T-helper 22 cell (primary cell): Measurements from ENCODE around the gene CDK14.
"Not testable (repeated sequence)": the region's sequence is repeated elsewhere in the genome, so short reads cannot be mapped to it uniquely, and the experiment has no call there.

Source experiments
- DNase-seq: peaks from one replicate; pipeline ENCODE4 v3.0.0-alpha.2; 2020; ENCODE audit warnings: low read depth

The CDK14 gene

DNA sequence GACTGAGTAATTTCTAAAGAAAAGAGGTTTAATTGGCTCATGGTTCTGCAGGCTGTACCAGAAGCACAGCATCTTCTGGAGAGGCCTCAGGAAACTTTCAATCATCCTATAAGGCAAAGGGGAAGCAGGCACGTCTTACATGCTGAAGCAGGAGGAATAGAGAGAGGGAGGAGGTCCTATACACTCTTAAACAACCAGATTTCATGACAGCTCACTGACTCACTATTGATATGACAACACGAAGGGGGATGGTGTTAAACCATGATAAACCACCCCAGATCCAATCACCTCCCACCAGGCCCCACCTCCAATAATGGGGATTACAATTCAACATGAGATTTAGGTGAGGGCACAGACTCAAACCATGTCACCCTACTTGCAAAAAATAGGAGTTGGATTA, 201.5 kb downstream of the CDK14 start:
- no peak for DNase-seq

DNA sequence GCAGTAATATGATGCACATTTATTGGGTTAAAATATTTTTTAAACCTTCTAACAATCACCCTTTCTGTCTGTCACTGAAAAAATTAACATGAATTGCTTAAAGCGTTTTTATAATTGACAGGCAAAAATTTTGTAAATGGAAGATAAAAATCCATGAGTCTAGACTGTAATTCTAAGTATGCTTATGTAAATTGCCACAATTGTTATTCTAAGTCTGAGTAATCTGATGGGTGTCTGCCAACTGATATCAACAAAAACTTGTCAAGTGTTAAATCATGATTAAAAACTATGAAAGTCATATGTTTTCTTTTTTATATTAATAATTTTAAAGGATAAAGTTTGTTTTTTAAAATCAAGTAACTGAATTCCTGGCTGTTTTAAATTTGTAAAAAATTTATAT, 208.2 kb downstream of the CDK14 start:
- no peak for DNase-seq

GRCh38 chr7:90815552-90815951, 219.4 kb downstream of the CDK14 start:
- DNase-seq, result not testable (repeated sequence)

GRCh38 chr7:90816511-90817142, 220.5 kb downstream of the CDK14 start:
- DNase-seq, result no peak

GRCh38 chr7:90817151-90817550, 221.0 kb downstream of the CDK14 start:
- DNase-seq, result no peak

- no peak for DNase-seq
Observed at GRCh38 chr7:90817846-90818245, 221.7 kb downstream of the CDK14 start.

DNA sequence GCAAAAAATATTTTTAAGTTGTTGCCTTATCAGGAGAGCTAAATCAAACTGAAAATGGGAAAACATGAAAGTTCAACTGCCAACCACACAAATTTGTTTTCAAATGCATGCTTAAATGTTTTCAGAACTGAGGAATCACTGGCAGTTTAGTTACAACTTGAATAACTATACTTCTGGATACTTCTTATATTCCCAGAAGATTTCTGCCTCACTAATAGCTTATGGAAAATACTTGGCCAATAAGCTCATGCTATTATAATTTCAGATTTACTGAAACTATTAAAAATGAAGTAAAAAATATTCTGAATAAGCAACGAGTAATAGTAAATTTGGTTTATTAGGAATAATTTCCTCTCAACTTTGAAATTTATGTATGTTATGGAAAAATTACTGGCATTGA, 222.2 kb downstream of the CDK14 start:
- no peak for DNase-seq

- no peak for DNase-seq
Observed at GRCh38 chr7:90821961-90822620, 226.0 kb downstream of the CDK14 start.

GRCh38 chr7:90824386-90825307, 228.5 kb downstream of the CDK14 start:
- DNase-seq, result no peak

DNA sequence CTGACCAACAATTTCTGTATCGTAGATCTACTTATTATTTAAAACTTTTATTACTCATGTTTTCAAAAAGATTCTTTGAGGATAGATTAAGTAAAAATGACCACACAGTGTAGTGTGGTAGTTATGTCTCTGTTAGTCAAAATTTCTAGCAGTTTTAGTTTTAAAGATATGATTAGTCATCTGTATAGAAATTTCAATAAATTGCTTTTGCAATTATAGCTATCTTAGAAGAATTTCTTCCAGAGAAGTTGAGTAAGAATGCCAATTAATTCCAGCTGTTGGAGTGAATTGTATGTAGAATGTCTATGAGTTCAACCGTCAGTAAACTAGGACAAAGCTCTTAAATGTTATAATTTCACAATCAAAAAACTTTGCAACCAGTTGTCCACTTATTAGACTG, 229.7 kb downstream of the CDK14 start:
- DNase-seq, result no peak

DNA sequence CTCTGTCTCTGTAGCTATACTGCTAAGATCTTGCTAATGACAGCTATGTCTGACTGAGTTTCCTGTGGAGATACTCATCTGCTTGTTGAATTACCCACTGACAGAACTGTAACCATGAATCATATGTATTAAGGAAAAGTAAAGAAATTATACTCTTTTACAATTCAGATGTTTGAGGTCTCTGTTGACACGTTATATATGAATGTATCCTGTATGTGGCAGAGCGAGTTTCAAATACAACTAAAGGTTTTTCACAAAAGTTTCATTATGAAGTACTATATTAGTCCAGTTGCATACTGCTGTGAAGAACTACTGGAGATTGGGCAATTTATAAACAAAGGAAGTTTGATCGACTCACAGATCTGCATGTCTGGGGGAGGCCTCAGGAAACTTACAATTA, 232.5 kb downstream of the CDK14 start:
- no peak for DNase-seq

GRCh38 chr7:90830308-90830707, 234.2 kb downstream of the CDK14 start:
- DNase-seq, result no peak

DNA sequence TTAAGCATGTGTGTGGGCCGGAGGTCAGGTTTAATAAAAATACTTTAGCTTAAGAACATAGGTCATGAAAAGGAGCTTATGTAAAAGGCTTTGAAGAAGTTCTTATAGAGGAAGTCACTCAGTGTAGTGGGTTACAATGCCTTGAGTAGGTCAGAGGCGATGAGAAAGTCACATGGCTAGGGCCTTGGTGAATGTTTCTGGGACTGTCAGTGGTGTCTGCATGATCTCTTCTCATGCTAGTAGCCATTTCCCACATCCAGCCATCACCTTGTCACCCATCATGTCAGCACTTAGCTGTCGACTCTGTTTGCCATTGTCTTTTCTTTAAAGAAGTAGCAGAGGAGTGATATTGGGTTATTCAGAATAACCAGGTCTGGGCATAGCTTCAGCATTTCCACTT, 236.6 kb downstream of the CDK14 start:
- DNase-seq, result no peak

GRCh38 chr7:90833443-90833842, 237.3 kb downstream of the CDK14 start:
- DNase-seq, result no peak

DNA sequence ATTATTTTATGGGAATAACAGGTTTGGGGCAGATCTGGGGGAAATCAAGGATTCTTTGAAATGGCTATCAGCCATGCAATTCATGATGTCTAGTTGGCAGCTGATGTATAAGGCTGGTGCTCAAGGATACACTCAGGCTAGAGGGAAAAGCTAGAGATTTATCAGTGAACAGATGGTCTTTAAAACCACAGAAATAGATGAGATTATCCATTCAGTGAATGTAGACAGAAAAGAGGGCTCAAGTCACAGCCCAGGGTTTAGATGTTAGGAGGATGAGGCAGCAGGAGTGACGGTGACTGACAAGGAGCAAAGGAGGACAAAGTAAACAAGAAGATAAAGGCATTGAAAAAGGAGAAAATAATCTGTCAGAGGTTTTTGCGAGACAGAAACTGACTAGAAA, 238.7 kb downstream of the CDK14 start:
- DNase-seq, result no peak

GRCh38 chr7:90835861-90836260, 239.7 kb downstream of the CDK14 start:
- DNase-seq, result no peak

DNA sequence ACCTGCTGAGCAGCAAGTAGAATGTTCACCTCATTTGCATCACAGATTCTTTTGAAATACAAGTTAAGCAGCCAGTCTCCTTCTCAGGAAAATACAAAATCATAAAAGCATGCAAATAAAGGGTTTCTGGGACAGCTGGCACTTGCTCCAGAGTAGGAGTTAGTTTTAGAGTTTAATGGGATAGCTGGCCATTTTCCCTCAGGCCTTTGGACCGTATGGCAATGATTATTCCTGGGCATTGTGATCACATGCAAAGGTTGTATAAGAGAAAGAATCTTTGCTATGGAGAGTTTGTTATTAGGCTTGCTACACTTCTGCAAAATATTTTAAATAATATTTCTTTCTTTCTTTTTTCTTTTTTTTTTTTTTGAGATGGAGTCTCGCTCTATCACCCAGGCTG, 240.8 kb downstream of the CDK14 start:
- no peak for DNase-seq

DNA sequence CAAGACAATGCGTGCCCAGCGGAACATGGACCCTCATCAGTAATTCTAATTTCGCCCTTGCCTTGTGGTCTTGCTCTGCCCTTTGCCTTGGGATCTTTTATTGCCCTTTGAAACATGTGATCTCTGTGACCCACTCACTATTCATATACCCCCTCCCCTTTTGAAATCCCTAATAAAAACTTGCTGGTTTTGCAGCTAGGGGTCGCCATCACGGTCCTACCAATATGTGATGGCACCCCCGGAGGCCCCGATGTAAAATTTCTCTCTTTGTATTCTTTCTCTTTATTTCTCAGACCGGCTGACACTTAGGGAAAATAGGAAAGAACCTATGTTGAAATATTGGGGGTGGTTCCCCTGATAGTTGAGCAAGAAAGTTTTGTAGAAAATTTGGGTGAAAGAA, 242.7 kb downstream of the CDK14 start:
- DNase-seq, result no peak

DNA sequence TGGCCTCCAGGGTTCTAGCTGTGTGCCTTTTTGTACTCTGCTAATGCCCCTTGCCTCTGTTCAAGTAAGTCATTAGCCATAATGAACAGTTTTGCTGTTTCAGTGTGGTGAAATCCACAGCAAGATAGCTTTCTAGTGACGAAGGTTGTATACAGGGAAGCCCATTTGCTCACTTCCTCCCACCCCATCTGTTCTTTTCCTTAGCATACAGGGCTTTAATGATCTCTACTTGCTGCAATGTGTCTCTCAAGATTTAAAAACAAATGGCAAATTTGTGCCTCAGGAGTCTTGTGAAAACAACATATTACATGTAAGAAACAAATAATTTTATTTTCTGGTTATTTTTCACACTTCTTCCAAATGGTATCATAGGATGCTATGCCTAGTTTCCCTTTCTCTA, 243.2 kb downstream of the CDK14 start:
- no peak for DNase-seq

DNA sequence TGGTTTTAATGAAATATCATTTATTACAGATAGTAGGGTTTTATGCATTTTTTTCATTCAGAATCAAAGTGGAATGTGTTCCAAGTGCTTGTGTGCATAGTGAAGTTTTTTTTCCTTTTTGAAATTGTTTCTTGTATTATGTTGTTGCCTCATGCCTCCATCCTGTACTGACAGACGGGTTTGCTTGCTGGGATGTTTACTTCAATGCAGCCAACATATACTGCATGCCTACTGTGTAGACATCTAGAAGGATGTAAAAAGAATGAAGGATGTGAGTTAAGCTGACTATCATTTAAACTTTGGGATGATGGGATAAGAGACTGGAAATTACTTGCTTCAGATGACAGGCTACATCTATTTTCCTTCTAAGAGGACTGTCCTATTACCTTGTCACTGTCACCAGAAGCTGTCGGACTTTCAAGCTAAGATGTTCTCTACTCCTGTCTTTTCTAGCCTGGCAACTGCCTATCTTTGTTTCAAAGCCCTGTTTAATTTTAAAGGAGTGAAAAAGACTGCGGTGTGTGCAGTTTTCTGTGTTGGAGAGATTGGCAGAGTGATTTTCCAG, 243.7 kb downstream of the CDK14 start:
- DNase-seq, result no peak

DNA sequence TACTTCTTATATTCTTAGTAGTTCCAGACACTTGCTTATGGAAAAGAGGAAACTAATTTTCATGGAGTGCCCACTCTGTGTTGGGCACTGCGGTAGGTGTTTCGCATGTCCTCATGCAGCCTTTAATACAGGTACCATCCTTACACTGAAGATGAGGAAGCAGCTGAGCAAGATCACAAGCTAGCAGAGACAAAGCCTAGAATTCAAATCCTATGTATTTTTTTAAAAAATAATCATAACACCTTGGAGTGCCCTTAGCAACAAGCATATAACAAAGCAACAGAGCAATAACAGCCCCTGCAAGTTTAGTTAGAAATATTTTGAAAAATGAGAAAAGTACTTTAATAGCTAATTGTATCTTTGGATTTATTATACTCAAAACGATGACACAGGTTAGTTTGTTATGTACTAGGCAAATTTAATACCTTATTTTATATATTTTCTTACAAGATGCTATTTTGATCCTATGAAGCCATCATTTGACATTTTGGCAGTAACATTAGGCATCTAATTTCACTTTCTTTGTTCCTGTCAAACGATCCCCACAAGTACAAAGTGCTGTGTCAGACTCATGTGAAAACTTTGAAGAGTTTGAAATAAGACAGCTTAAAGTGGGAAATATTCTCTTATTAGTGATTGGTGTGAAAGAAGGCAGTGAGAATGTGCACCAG, 245.8 kb downstream of the CDK14 start:
- DNase-seq, result no peak

DNA sequence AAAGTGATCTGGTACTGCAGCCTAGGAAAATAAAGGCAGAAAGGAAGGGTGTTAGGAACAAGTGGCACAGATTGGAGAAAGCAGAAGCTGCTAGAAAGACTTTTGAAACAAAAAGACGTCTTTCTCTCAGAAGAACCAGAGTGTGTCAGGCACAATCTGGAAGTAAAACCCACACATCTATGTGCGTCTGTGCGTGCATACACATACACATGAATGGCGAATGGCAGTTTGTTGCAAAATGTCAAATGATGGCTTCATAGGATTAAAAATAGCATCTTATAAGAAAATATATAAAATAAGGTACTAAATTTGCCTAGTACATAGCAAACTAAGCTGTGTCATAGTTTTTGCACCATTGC, 246.3 kb downstream of the CDK14 start:
- DNase-seq, result no peak
